ENCODE data around the gene GDI2.

Gene GDI2

DNA sequence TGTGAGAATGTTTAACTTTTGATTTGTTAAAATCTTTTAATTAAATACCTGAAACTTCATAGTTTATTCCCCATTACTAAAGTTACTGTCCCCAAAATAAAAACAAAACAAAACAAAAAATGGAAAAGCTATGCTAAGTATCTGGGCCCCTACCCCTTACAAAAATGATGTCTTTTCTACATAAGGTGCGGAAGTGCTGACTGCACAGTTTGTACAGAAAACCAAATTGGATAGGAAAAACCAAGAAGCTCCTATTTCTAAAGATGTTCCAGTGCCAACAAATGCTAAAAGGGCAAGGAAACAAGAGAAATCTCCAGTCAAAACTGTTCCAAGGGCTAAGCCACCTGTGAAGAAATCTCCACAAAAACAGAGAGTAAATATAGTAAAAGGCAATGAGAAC lies 78.1 kb downstream of the GDI2 start:
- no peak for DNase-seq
- Histone ChIP-seq H2AFZ (ENCODE audit: low read length) (no peak overlapping the region), H3K27me3 (replicated peaks; ENCODE audit: insufficient read depth, low read length) (no peaks in the 10 kb centered on the region), H3K9me3 (replicated peaks; ENCODE audit: insufficient read depth, low read length) (no peaks in the 10 kb centered on the region), H3K4me3 (ENCODE audit: low read length) (no peak overlapping the region), H3K36me3 (replicated peaks; ENCODE audit: insufficient read depth, low read length) (no peaks in the 10 kb centered on the region; the same call in 1 of the 2 replicates), H3K4me1 (ENCODE audit: low read length) (peaks cover 9% of the 10 kb centered on the region; the same call in 1 of the 2 replicates), H3K27ac (ENCODE audit: low read length) (no peak overlapping the region), H3K9me2 (replicated peaks; ENCODE audit: insufficient read depth, low read length) (no peaks in the 10 kb centered on the region), H3K9ac (ENCODE audit: low read length) (no peak overlapping the region), H3K4me2 (ENCODE audit: low read depth, low read length) (no peak overlapping the region), H3F3A (ENCODE audit: insufficient read depth, low read length) (no peaks in the 10 kb centered on the region), H4K20me1 (ENCODE audit: insufficient read depth, low read length) (no peaks in the 10 kb centered on the region), H3K79me2 (ENCODE audit: low read length) (peaks cover 11% of the 10 kb centered on the region)
- TF ChIP-seq, protein P1, sequence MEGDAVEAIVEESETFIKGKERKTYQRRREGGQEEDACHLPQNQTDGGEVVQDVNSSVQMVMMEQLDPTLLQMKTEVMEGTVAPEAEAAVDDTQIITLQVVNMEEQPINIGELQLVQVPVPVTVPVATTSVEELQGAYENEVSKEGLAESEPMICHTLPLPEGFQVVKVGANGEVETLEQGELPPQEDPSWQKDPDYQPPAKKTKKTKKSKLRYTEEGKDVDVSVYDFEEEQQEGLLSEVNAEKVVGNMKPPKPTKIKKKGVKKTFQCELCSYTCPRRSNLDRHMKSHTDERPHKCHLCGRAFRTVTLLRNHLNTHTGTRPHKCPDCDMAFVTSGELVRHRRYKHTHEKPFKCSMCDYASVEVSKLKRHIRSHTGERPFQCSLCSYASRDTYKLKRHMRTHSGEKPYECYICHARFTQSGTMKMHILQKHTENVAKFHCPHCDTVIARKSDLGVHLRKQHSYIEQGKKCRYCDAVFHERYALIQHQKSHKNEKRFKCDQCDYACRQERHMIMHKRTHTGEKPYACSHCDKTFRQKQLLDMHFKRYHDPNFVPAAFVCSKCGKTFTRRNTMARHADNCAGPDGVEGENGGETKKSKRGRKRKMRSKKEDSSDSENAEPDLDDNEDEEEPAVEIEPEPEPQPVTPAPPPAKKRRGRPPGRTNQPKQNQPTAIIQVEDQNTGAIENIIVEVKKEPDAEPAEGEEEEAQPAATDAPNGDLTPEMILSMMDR (IDR thresholded peaks at IDR 0.05; ENCODE audit: low read length), result no peak
- no peak for TF ChIP-seq EZH2phosphoT487 (IDR thresholded peaks at IDR 0.05; ENCODE audit: low read length)

DNA sequence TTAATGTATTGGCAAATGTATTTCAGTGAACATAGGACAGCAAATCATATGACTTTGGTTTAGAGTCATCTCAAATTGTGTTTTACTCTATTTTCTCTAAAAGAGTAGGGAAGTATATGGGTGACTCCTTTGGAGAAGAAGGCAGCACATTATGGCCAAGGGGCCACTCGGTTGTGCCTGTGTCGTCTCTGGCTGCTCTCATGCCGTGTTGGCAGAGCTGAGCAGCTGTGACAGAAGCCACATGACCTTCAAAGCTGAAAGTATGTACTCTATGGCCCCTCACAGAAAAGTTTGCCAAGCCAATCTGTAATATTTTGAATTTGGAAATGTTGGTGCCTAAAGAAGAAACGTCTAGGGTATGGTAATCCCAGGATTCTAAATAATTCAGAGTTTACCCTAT lies 81.1 kb downstream of the GDI2 start:
- H3K79me2 ChIP-seq (ENCODE audit: low read length), result peaks cover 9% of the 10 kb centered on the region
- no peak overlapping the region for H2AFZ ChIP-seq (ENCODE audit: low read length)
- H3K4me2 ChIP-seq (ENCODE audit: low read depth, low read length), result no peak overlapping the region
- TF ChIP-seq EZH2 (optimal IDR thresholded peaks at IDR 0.05; ENCODE audit: low read depth, low read length) (no peak), EZH2phosphoT487 (IDR thresholded peaks at IDR 0.05; ENCODE audit: low read length) (no peak)
- TF ChIP-seq, protein P1 (IDR thresholded peaks at IDR 0.05; ENCODE audit: low read length), result no peak
- no peak overlapping the region for H3K9ac ChIP-seq (ENCODE audit: low read length)
- peaks cover 6% of the 10 kb centered on the region; the same call in 1 of the 2 replicates for H3K4me1 ChIP-seq (ENCODE audit: low read length)
- no peaks in the 10 kb centered on the region for H4K20me1 ChIP-seq (ENCODE audit: insufficient read depth, low read length)
- no peaks in the 10 kb centered on the region for H3K9me2 ChIP-seq (replicated peaks; ENCODE audit: insufficient read depth, low read length)
- H3F3A ChIP-seq (ENCODE audit: insufficient read depth, low read length), result no peaks in the 10 kb centered on the region
- no peak for DNase-seq
- H3K27ac ChIP-seq (ENCODE audit: low read length), result no peak overlapping the region
- no peaks in the 10 kb centered on the region; the same call in 1 of the 2 replicates for H3K36me3 ChIP-seq (replicated peaks; ENCODE audit: insufficient read depth, low read length)
- H3K4me3 ChIP-seq (ENCODE audit: low read length), result no peak overlapping the region
- H3K27me3 ChIP-seq (replicated peaks; ENCODE audit: insufficient read depth, low read length), result no peaks in the 10 kb centered on the region
- no peaks in the 10 kb centered on the region for H3K9me3 ChIP-seq (replicated peaks; ENCODE audit: insufficient read depth, low read length)

DNA sequence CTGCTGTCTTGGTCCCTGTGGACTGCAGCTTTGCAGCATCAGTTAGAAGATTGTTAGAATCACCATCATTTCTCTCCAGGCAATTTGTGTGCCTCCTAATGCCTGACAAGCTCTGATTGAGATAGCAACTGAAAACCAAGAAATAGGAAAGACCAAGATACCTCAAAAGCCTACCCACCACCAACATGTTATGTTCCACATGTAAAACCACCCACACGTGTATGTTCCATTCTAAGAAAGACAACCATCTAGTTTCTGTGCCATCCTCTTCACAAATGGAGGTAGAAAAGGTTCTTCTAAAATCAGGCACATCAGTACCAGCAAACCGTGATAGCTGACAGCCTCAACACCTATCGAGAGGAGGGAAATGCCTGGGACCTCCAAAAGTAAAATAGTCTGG lies 81.7 kb downstream of the GDI2 start:
- H2AFZ ChIP-seq (ENCODE audit: low read length), result no peak overlapping the region
- TF ChIP-seq EZH2 (optimal IDR thresholded peaks at IDR 0.05; ENCODE audit: low read depth, low read length) (no peak), EZH2phosphoT487 (IDR thresholded peaks at IDR 0.05; ENCODE audit: low read length) (no peak)
- TF ChIP-seq, protein P1 (IDR thresholded peaks at IDR 0.05; ENCODE audit: low read length), result no peak
- no peak overlapping the region for H3K9ac ChIP-seq (ENCODE audit: low read length)
- H3K4me2 ChIP-seq (ENCODE audit: low read depth, low read length), result no peak overlapping the region
- H4K20me1 ChIP-seq (ENCODE audit: insufficient read depth, low read length), result no peaks in the 10 kb centered on the region
- no peaks in the 10 kb centered on the region for H3K9me3 ChIP-seq (replicated peaks; ENCODE audit: insufficient read depth, low read length)
- no peaks in the 10 kb centered on the region for H3K27me3 ChIP-seq (replicated peaks; ENCODE audit: insufficient read depth, low read length)
- no peaks in the 10 kb centered on the region; the same call in 1 of the 2 replicates for H3K36me3 ChIP-seq (replicated peaks; ENCODE audit: insufficient read depth, low read length)
- peaks cover 6% of the 10 kb centered on the region; the same call in 1 of the 2 replicates for H3K4me1 ChIP-seq (ENCODE audit: low read length)
- no peak overlapping the region for H3K27ac ChIP-seq (ENCODE audit: low read length)
- no peak overlapping the region for H3K4me3 ChIP-seq (ENCODE audit: low read length)
- no peaks in the 10 kb centered on the region for H3K9me2 ChIP-seq (replicated peaks; ENCODE audit: insufficient read depth, low read length)
- H3F3A ChIP-seq (ENCODE audit: insufficient read depth, low read length), result no peaks in the 10 kb centered on the region
- H3K79me2 ChIP-seq (ENCODE audit: low read length), result peaks cover 9% of the 10 kb centered on the region
- no peak for DNase-seq

Measured in MM.1S (cell line).